CD4-positive, alpha-beta T cell treated with Interleukin-10 for 1 hour (primary cell): ENCODE measurements around the gene KRT28.
"Not testable (repeated sequence)": the region's sequence is repeated elsewhere in the genome, so short reads cannot be mapped to it uniquely, and the experiment has no call there.

Source experiments
- DNase-seq: peaks from one replicate; pipeline ENCODE4 v3.0.0-alpha.2; 2020

KRT28 gene

GRCh38 chr17:40818343-40818732, 18.6 kb upstream of the KRT28 start:
- DNase-seq, result no peak

- DNase-seq, result no peak
Measured at GRCh38 chr17:40817103-40817682, 17.4 kb upstream of the KRT28 start.

DNA sequence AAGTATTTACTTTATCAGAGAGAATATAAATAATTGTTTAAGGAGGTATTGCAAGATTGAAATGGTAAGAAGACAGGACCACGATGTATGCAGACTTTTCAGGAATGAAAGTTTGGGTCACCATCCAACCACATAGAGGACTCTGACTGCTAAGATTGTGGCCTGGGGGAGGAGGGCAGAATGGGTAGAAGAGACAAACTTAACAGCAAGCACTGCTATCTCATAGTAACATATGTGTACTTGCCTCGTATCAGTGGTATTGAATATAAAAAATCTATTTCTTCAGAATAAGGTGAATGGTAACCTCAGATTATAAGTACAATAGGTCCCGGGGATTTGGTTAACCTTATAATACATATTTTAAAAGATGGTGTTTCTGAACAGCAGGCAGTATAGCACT, 16.8 kb upstream of the KRT28 start:
- no peak for DNase-seq

GRCh38 chr17:40815381-40815780, 15.6 kb upstream of the KRT28 start:
- DNase-seq, result no peak

- not testable (repeated sequence) for DNase-seq
Measured at GRCh38 chr17:40814657-40815056, 14.9 kb upstream of the KRT28 start.

DNA sequence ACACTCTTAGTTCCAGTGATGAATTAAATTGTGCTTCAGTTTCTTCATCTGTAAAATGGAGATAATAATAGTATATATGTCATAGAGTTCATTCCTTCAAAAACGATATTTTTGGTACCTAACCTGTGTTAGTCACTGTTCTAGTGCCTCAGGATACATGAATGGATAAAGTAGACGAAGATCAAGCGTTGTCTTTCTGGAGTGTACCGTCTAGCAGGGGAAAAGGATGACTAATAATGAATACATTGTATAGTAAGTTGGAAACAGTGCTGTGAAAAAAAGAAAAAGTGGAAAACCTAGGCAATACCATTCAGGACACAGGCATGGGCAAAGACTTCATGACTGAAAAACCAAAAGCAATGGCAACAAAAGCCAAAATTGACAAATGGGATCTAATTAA, 14.0 kb upstream of the KRT28 start:
- no peak for DNase-seq

- DNase-seq, result no peak
Measured at GRCh38 chr17:40812639-40813038, 12.9 kb upstream of the KRT28 start.

GRCh38 chr17:40810494-40810893, 10.7 kb upstream of the KRT28 start:
- no peak for DNase-seq

- DNase-seq, result no peak
Measured at GRCh38 chr17:40809721-40810421, 10.1 kb upstream of the KRT28 start.

DNA sequence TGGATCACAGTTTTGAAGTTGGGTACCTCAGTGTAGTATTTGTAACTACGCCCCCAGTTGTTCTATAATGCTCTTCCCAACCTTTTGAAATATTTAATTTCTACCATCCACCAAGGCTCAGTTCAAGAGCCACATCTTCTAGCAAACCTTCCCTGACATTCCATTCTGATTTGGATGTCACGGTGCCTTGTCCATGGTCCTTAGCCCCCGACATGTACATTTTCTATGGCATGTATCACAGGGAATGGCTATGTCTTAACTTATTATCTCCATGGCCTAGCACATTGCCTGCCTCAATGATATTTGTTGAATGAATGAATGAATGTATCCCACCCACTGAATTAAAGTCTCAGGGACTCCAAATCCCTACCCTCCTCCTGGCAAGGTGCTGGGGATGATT, 6.4 kb upstream of the KRT28 start:
- DNase-seq, result no peak

DNA sequence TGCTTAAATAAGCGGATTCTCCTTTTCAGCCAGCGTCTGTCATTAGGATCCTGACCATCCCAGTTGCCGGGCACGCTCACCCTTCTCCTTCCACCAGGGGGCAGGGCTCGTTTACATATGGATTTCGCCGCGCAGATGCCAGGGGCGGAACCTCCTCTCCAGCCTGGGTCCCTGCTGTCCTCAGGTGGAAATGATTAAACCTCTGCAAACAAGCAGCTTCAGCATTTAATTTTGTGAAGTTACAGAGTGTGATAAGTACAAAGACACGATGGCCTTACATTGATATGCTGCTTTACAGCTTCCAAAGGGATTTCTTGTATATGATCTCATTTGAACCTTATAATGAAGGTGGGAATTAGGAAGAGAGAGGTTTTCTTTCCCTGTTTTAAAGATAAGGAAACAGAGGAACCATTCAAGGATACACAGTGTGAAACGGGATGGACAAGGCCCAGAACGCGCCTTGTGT, 3.9 kb upstream of the KRT28 start:
- DNase-seq, result peak; percentile 76

GRCh38 chr17:40801157-40801556, 1.4 kb upstream of the KRT28 start:
- DNase-seq, result no peak

DNA sequence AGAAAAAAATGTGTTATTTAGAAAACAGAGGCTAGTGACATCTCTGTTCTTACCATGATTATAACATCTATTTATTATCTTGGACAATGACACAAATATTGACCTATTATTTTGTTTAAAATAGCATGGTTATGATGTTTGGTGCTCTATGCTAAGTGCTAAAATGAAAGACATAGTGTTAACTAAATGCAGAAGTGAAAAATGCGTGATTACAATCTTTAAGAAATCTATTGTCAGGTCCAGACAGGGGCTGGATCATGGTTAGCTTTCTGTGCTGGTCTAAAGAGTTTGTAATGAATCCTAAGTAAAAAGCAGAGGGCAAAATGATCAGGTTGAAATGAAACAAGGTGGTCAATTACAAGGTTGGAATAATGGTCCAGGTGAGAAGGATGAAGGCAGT, 622 bp upstream of the KRT28 start:
- DNase-seq, result no peak

DNA sequence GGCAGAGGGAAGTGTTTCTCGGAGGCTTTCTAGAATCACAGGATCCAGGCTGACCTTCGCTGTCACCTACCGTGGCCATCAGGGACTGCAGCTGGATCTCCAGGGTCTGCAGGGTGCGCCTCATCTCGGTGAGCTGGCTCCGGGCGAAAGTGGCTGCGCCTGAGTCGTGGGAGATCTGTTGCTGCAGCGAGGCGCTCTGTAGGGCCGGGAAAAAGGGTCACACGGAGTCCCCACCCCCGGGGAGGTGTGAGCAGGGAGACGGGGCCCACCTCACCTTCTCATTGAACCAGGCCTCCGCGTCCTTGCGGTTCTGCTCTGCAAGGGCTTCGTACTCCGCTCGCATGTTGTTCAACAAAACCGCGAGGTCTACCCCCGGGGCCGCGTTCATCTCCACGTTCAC, 2.9 kb downstream of the KRT28 start:
- DNase-seq, result no peak

GRCh38 chr17:40795019-40795667, 4.6 kb downstream of the KRT28 start:
- no peak for DNase-seq

DNA sequence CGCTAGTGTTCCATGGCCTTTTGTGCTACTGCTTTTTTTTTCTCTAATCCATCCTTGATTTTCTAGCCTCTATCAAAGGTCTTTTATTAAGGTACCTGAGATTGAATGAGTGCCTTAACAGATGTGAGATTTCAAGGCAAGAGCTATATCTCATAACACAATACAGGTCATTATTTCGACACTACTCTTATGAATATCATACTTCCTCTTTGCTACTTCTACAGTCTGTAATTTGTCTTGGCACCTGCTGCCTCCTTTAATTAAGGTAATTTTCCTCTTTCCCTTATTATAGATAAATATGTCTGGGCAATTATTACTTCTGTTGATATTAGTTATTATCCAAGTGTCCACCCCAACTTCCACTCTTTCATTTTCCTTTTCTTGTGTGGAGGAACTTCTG, 5.3 kb downstream of the KRT28 start:
- DNase-seq, result no peak

DNA sequence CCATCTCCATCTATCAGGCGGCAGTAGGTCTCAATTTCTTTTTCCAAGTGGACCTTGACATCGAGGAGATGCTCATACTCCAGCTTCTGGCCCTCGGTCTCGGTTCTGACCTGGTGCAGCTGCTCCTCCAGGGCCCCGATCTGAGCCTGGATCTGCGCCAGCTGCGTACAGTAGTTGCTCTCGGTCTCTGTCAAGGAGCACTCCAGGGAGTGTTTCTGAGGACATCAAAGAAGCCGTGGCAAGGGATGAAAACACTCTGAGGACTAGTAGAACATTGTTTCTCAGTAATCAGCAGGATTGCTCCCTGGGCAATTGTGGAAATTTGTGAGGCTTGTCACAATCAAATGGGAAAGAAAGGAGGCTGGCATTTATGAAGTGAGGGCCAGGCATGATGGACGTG, 5.9 kb downstream of the KRT28 start:
- DNase-seq, result no peak

GRCh38 chr17:40791787-40792436, 7.8 kb downstream of the KRT28 start:
- DNase-seq, result peak; percentile 7

GRCh38 chr17:40791111-40791510, 8.6 kb downstream of the KRT28 start:
- no peak for DNase-seq

DNA sequence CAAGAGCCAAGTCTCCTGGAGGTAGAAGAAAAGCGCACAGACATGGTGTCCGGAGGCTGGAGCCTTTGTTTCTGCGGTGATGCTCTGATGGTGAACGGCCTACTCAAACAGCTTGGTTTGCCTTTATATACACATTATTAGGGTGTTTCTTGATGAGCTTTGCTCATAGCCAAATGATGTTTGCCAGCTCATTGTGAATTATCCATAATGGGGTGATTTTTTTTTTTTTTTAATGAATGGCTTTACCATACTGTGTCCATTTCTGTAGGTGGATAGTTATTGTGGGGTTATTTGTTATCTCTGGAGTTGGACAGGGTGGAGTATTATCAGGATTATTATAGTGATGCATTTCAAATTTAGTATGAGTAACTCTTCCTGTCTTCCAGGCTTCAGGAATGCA, 17.3 kb downstream of the KRT28 start, which contains the start of gene KRT27:
Gene KRT27, minus strand, starts transcription at position 101 of the 400 bp plus-strand sequence. Its CDS starts 57 bp downstream, at position 44.
- no peak for DNase-seq

DNA sequence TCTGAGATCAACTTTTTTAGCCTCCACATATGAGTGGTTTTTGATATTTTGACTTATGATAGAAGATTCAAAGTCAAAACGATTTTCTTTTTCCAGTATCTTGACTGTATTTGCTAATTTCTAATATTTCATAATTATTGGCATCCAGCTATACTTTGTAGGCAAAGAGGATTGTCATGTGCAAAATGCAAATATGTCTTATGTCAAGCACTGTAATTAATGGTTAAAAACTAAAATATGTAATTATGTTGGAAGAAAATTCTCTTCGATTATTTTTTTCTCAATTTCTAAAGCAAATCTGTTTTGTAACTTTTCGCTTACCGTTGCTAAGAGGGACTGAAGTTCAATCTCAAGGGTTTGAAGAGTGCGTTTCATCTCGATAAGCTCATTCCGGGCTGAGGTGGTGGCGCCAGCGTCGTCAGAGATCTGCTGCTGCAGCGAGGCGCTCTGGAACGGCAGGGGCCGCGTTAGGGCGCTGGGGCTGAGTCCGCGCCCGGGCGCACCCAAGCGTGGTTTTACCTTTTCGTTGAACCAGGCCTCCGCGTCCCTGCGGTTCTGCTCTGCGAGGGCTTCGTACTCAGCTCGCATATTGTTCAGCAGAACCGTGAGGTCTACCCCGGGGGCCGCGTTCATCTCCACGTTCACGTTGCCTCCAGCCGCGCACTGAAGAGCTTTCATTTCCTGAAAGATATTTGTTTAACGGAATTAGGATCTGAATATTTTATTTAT, 20.4 kb downstream of the KRT28 start:
- peak; percentile 3 for DNase-seq

- no peak for DNase-seq
Measured at GRCh38 chr17:40778461-40778860, 21.3 kb downstream of the KRT28 start.

DNA sequence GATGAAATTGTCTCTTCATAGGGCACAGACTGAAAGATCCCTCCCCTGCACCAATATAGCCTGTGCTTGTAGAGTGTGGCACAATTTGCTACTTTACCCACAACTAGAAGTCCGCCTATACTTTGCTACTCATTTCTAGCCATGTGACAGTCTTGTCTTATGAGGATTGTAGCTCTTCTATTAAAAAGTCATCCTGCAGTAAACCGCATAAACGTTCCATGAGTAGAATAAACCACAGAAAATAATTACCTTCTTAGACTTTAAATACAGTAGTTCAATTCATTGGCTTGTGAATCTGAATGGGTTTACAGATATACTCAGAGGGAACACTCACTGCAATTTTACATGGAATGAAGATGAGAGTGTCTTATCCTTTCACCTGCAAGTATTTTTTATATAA, 21.8 kb downstream of the KRT28 start:
- no peak for DNase-seq
